DMS153 treated with DMSO at 0.1 percent for 48 hours (cell line): Measurements from ENCODE around the gene LGR4.

Source experiments
- DNase-seq: peaks from one replicate; lab custom pipeline; 2025; ENCODE audit not compliant: unreplicated experiment; lab: John Stamatoyannopoulos, UW

The LGR4 gene

GRCh38 chr11:27429761-27430393 is 42.7 kb downstream of the LGR4 start:
- DNase-seq: no peak

GRCh38 chr11:27427183-27427980 is 45.2 kb downstream of the LGR4 start:
- no peak for DNase-seq

GRCh38 chr11:27425814-27426213 is 46.8 kb downstream of the LGR4 start:
- DNase-seq: no peak

- DNase-seq: no peak
These were observed 49.5 kb downstream of the LGR4 start for GRCh38 chr11:27423125-27423524.

- DNase-seq: no peak
These were observed 50.6 kb downstream of the LGR4 start for GRCh38 chr11:27421819-27422494.

GRCh38 chr11:27420722-27421572 is 51.6 kb downstream of the LGR4 start:
- DNase-seq: no peak

- no peak for DNase-seq
These were observed 52.4 kb downstream of the LGR4 start for GRCh38 chr11:27420217-27420616.

- no peak for DNase-seq
These were observed 54.2 kb downstream of the LGR4 start for GRCh38 chr11:27418356-27418755.

- DNase-seq: no peak
These were observed 55.9 kb downstream of the LGR4 start for GRCh38 chr11:27416568-27417176.

- DNase-seq: no peak
These were observed 57.9 kb downstream of the LGR4 start for GRCh38 chr11:27414644-27415043.

GRCh38 chr11:27413218-27413617 is 59.4 kb downstream of the LGR4 start:
- no peak for DNase-seq

GRCh38 chr11:27412192-27412691 is 60.3 kb downstream of the LGR4 start:
- DNase-seq: no peak

- DNase-seq: no peak
These were observed 61.3 kb downstream of the LGR4 start for GRCh38 chr11:27411328-27411727.

GRCh38 chr11:27410272-27410671 is 62.3 kb downstream of the LGR4 start:
- no peak for DNase-seq

GRCh38 chr11:27409742-27410141 is 62.8 kb downstream of the LGR4 start:
- DNase-seq: no peak

GRCh38 chr11:27409049-27409448 is 63.5 kb downstream of the LGR4 start:
- DNase-seq: no peak

GRCh38 chr11:27408246-27408800 is 64.3 kb downstream of the LGR4 start:
- DNase-seq: no peak

GRCh38 chr11:27406498-27407354 is 65.9 kb downstream of the LGR4 start:
- DNase-seq: no peak

- DNase-seq: no peak
These were observed 67.5 kb downstream of the LGR4 start for GRCh38 chr11:27405134-27405533.
